Measurements from ENCODE around the gene SKAP2.

SKAP2 gene

GRCh38 chr7:26668821-26669220 is 195.6 kb downstream of the SKAP2 start:
- TF ChIP-seq CTCF (IDR thresholded peaks at IDR 0.05; ENCODE audit: extremely low read depth, missing control alignments): no peak

GRCh38 chr7:26667514-26668133 is 196.8 kb downstream of the SKAP2 start:
- peak; percentile 43 for DNase-seq (ENCODE audit: low spot score)
- peak; percentile 49 for TF ChIP-seq CTCF (IDR thresholded peaks at IDR 0.05; ENCODE audit: extremely low read depth, missing control alignments)

More at GRCh38 chr7:26668821-26669220, 195.6 kb downstream of the SKAP2 start:
- DNase-seq (ENCODE audit: low spot score): no peak

GRCh38 chr7:26664735-26665416 is 199.5 kb downstream of the SKAP2 start:
- no peak for DNase-seq (ENCODE audit: low spot score)
- TF ChIP-seq CTCF (IDR thresholded peaks at IDR 0.05; ENCODE audit: extremely low read depth, missing control alignments): no peak

- no peak for DNase-seq (ENCODE audit: low spot score)
- TF ChIP-seq CTCF (IDR thresholded peaks at IDR 0.05; ENCODE audit: extremely low read depth, missing control alignments): no peak
Observed at GRCh38 chr7:26664274-26664673, 200.1 kb downstream of the SKAP2 start.

GRCh38 chr7:26663874-26664273 is 200.5 kb downstream of the SKAP2 start:
- no peak for TF ChIP-seq CTCF (IDR thresholded peaks at IDR 0.05; ENCODE audit: extremely low read depth, missing control alignments)
- DNase-seq (ENCODE audit: low spot score): no peak

- TF ChIP-seq CTCF (IDR thresholded peaks at IDR 0.05; ENCODE audit: extremely low read depth, missing control alignments): no peak
- DNase-seq (ENCODE audit: low spot score): no peak
Observed at GRCh38 chr7:26662646-26663045, 201.7 kb downstream of the SKAP2 start.

- no peak for TF ChIP-seq CTCF (IDR thresholded peaks at IDR 0.05; ENCODE audit: extremely low read depth, missing control alignments)
- no peak for DNase-seq (ENCODE audit: low spot score)
Observed at GRCh38 chr7:26659121-26659520, 205.3 kb downstream of the SKAP2 start.

All from GM20000 (cell line).